Stomach (tissue), 9 donors: Measurements from ENCODE around the gene OVCH1. TPM values are rescaled to one million over a fixed set of nuclear protein-coding genes. Genes with fewer than 3 reads are reported as not detected.
A peak's percentile ranks its signal among the peaks of the same experiment; 100 is the strongest.

Experiments
- DNase-seq, 2 donors: peaks; one replicate each; pipeline versions ENCODE4 v3.0.0 to v3.0.0-alpha.2; 2013 to 2019
- H3K27ac ChIP-seq, 5 donors: fragments of 200-600 bp in 4 of 5; sonication (generic) in 4 of 5; one replicate each; pipeline ENCODE4 v1.5.1; 2013 to 2019; ENCODE audit warnings: mild to moderate bottlenecking in 1 of 5, moderate library complexity in 1 of 5
- H3K27me3 ChIP-seq, 3 donors: fragments of 200-600 bp; sonication (generic); one replicate each; pipeline ENCODE4 v1.5.1; 2017 to 2019; ENCODE audit warnings: mixed run types in 1 of 3
- H3K36me3 ChIP-seq, 4 donors: fragments of 200-600 bp; sonication (generic); 1 replicate in 3 of 4; 2 replicates in 1 of 4; pipeline ENCODE4 v1.5.1; 2016 to 2019
- H3K4me1 ChIP-seq, 4 donors: fragments of 200-600 bp; sonication (generic); one replicate each; pipeline ENCODE4 v1.5.1; 2016 to 2019
- H3K4me3 ChIP-seq, 4 donors: fragments of 200-600 bp; sonication (generic) in 3 of 4; one replicate each; pipeline ENCODE4 v1.5.1; 2016 to 2019; ENCODE audit warnings: mild to moderate bottlenecking in 1 of 4
- H3K9me3 ChIP-seq, 4 donors: fragments of 200-600 bp; sonication (generic); one replicate each; pipeline ENCODE4 v1.5.1; 2016 to 2019
- EP300 ChIP-seq: sonication (generic); formaldehyde crosslinking; IDR thresholded peaks from one replicate; pipeline ENCODE4 v1.6.1; 2017; ENCODE audit warnings: antibody characterized with exemption
- POLR2A ChIP-seq, 4 donors: fragments of 450-650 bp; IDR thresholded peaks; one replicate each; pipeline ENCODE4 v1.6.1; 2016; ENCODE audit warnings: antibody characterized with exemption in 4 of 4, control low read depth in 2 of 4, mild to moderate bottlenecking in 1 of 4, moderate library complexity in 1 of 4
- POLR2AphosphoS5 ChIP-seq, 3 donors: sonication (generic); formaldehyde crosslinking; IDR thresholded peaks; one replicate each; pipeline ENCODE4 v1.6.1; 2016; ENCODE audit warnings: antibody characterized with exemption in 3 of 3
- WGBS, 5 donors: extraction: QIAGEN DNeasy Blood & Tissue Kit in 3 of 5; methylation state at CpG; one replicate each; pipeline versions ENCODE4 v1.1.5 to v1.1.7; 2013 to 2018; 5-methylcytosine and 5-hydroxymethylcytosine counted together
- intact Hi-C: fragments of 100-400 bp; cut with DNase I; formaldehyde crosslinking; loops from one replicate; pipeline ENCODE4 v1.15.1; 2023; ENCODE audit warnings: low total_unique reads
- polyA plus RNA-seq, 3 donors: library from polyadenylated mRNA; stranded (reverse); fragments of 200-250 nt; gene quantifications; one replicate each; pipeline ENCODE4 v1.2.3, GENCODE V29; 2013
- total RNA-seq, 5 donors: library from RNA; depleted of rRNA; stranded (reverse); fragments of >200 nt; gene quantifications; one replicate each; pipeline versions ENCODE4 v1.1.0 to v1.2.3, GENCODE V29; 2014 to 2016
- TF ChIP-seq, protein P1 (sequence below), 7 experiments: fragments of 450-650 bp in 4 of 7; fragments of 200-600 bp in 3 of 7; sonication (generic) in 3 of 7; IDR thresholded peaks; one replicate each; pipeline ENCODE4 v1.5.1; 2016 to 2019; ENCODE audit warnings: antibody characterized with exemption in 7 of 7, control low read depth in 2 of 7, mild to moderate bottlenecking in 1 of 7
- donor health status: healthy with polysubstance abuse.
- donor health status: Bipolar disorder and iron deficiency.
- donor health status: healthy.

Gene OVCH1
- total and polyA plus RNA-seq, 8 donors, result 0.18 TPM; not detected in 6

DNA sequence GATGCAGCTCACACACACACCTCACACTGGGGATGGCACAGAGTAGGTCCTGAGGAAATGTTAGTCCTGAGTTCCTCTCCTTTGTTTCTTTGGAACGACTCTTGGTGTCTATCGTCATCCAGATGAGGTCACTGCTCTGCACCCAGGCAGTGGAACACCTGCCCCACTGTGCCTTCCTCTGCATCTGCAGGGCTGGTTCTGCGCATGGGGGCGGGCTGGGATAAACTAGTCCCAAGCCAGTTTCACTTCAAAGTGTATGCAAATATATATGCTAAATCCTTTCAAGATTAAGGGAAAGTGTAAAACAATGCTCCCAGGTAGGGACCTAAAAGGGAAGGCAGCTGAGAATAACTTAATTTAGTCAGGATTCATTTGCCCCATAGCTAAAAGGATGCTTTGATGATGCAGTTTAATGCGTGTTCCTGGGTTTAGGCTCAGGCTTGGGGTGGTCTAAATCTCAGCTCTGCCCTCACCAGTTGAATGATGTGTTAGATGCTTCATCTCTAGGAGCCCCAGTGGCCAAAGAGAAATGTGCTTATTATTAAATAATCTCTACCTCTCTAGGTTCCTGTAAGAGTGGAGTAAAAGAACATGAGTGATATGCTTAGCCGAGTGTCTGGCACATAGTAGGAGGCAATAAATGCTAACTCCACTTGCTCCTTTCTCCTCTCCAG is 47.1 kb upstream of the OVCH1 start:
- H3K27ac ChIP-seq, result no peak overlapping the region
- no peak overlapping the region for H3K4me3 ChIP-seq
- TF ChIP-seq, protein P1, sequence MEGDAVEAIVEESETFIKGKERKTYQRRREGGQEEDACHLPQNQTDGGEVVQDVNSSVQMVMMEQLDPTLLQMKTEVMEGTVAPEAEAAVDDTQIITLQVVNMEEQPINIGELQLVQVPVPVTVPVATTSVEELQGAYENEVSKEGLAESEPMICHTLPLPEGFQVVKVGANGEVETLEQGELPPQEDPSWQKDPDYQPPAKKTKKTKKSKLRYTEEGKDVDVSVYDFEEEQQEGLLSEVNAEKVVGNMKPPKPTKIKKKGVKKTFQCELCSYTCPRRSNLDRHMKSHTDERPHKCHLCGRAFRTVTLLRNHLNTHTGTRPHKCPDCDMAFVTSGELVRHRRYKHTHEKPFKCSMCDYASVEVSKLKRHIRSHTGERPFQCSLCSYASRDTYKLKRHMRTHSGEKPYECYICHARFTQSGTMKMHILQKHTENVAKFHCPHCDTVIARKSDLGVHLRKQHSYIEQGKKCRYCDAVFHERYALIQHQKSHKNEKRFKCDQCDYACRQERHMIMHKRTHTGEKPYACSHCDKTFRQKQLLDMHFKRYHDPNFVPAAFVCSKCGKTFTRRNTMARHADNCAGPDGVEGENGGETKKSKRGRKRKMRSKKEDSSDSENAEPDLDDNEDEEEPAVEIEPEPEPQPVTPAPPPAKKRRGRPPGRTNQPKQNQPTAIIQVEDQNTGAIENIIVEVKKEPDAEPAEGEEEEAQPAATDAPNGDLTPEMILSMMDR (IDR thresholded peaks at IDR 0.05), result no peak
- TF ChIP-seq EP300 (no peak), POLR2AphosphoS5 (IDR thresholded peaks at IDR 0.05) (no peak), POLR2A (IDR thresholded peaks at IDR 0.05) (no peak)
- H3K27me3 ChIP-seq, result no peaks in the 10 kb centered on the region
- H3K4me1 ChIP-seq, result peaks cover 0 to 24% (median 5%) of the 10 kb centered on the region in 4 donors
- no peak for DNase-seq
- H3K9me3 ChIP-seq, result no peaks in the 10 kb centered on the region
- H3K36me3 ChIP-seq, result no peaks in the 10 kb centered on the region
- intact Hi-C loops, result no loop called here
- 81 to 90% (median 85%) methylated on average over 6 of the region's 6 CpGs for WGBS, 5 donors

DNA sequence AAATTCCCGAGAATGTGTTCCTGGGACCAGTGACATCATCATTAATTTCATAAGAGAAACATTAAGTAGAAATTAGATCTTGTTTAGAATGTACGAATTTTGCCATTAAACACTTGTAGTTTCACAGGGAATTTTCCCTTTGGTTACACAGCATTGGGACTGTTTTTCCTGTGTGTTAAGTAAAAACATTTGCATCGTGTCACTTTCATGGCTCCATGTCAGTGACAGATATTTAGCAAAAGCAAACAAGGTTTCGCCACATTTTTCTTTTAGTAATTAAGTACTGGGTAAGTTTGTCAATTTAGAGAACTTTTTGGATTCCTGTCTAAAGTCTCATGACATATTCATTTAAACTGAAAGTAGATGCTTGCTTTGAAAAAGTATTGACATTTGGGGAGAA is 45.5 kb upstream of the OVCH1 start:
- 47 to 63% (median 58%) methylated on average over 4 of the region's 4 CpGs for WGBS, 5 donors
- Histone ChIP-seq H3K36me3 (no peaks in the 10 kb centered on the region), H3K27ac (peak overlapping the region in 3 of 5 donors; percentile 27 to 68 (median 55)), H3K4me1 (peaks cover 0 to 24% (median 5%) of the 10 kb centered on the region in 4 donors), H3K4me3 (no peak overlapping the region), H3K27me3 (no peaks in the 10 kb centered on the region), H3K9me3 (no peaks in the 10 kb centered on the region)
- no peak for DNase-seq
- peak in 1 of 3 donors; percentile 7 for TF ChIP-seq POLR2AphosphoS5 (IDR thresholded peaks at IDR 0.05)
- TF ChIP-seq, protein P1 (IDR thresholded peaks at IDR 0.05), result no peak
- intact Hi-C loops, result no loop called here

DNA sequence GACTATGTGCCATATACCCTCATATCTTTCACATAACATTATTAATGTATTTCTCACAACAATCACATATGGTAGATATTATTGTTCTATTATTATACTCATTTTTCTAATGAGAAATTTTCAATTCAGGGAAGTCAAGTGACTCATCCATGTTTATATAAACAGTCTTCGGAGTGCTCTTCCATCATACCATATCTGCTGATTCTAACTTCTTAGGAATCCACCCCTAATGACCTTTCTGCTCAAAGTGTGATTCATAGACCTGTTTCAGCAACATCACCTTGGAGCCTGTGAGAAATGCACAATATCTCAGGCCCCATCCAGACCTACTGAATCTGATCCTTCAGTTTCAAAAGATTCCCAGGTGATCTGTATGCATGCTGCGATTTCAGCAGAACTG is 39.8 kb upstream of the OVCH1 start:
- TF ChIP-seq, protein P1 (IDR thresholded peaks at IDR 0.05), result no peak
- intact Hi-C loops, result no loop called here
- Histone ChIP-seq H3K4me1 (no peaks in the 10 kb centered on the region), H3K4me3 (no peak overlapping the region), H3K27ac (no peak overlapping the region), H3K36me3 (peaks cover 0 to 6% (median 0%) of the 10 kb centered on the region in 4 donors), H3K27me3 (no peaks in the 10 kb centered on the region), H3K9me3 (no peaks in the 10 kb centered on the region)
- no peak for DNase-seq
- WGBS, 5 donors, result 64 to 76% (median 74%) methylated on average over 2 of the region's 2 CpGs

DNA sequence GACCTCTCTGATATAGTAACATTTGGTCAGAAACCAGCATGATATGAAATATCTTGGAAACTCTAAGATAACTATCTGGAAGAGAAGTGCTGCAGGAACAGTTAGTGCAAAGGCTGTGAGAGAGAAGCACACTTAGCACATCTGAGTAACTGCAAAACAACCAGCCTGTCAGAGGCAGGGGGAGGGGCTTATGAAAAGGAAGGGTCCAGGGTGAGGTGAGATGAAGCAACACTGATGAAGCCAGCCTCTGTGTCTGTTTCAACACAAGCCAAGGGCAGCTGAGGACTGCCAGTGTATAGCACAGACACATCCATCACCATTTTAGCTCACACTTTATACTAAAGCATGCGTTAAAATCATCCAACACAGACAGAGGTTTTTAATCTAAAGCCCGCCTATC is 37.4 kb upstream of the OVCH1 start:
- DNase-seq, result no peak
- intact Hi-C loops, result no loop called here
- Histone ChIP-seq H3K27ac (no peak overlapping the region), H3K9me3 (no peaks in the 10 kb centered on the region), H3K36me3 (peaks cover 0 to 6% (median 0%) of the 10 kb centered on the region in 4 donors), H3K27me3 (no peaks in the 10 kb centered on the region), H3K4me3 (no peak overlapping the region), H3K4me1 (no peaks in the 10 kb centered on the region)
- no peak for TF ChIP-seq EP300
- no peak for TF ChIP-seq POLR2A (IDR thresholded peaks at IDR 0.05)
- no peak for TF ChIP-seq POLR2AphosphoS5 (IDR thresholded peaks at IDR 0.05)
- TF ChIP-seq, protein P1 (IDR thresholded peaks at IDR 0.05), result no peak
- 79 to 90% (median 88%) methylated on average over 2 of the region's 2 CpGs for WGBS, 5 donors
